Measurements from ENCODE around the gene GRIN3B.

- TF ChIP-seq, protein P1, sequence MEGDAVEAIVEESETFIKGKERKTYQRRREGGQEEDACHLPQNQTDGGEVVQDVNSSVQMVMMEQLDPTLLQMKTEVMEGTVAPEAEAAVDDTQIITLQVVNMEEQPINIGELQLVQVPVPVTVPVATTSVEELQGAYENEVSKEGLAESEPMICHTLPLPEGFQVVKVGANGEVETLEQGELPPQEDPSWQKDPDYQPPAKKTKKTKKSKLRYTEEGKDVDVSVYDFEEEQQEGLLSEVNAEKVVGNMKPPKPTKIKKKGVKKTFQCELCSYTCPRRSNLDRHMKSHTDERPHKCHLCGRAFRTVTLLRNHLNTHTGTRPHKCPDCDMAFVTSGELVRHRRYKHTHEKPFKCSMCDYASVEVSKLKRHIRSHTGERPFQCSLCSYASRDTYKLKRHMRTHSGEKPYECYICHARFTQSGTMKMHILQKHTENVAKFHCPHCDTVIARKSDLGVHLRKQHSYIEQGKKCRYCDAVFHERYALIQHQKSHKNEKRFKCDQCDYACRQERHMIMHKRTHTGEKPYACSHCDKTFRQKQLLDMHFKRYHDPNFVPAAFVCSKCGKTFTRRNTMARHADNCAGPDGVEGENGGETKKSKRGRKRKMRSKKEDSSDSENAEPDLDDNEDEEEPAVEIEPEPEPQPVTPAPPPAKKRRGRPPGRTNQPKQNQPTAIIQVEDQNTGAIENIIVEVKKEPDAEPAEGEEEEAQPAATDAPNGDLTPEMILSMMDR (IDR thresholded peaks at IDR 0.05), result no peak
- TF ChIP-seq POLR2A (IDR thresholded peaks at IDR 0.05), result no peak
These were observed 33.6 kb upstream of the GRIN3B start for GRCh38 chr19:966485-967088.

Data from uterus (tissue), 2 donors.